CMK (cell line): ENCODE data around the gene CNKSR3.

Experiments used
- DNase-seq: peaks from one replicate; pipeline ENCODE4 v3.0.0-alpha.2; 2010; ENCODE audit warnings: low read depth

CNKSR3 gene

DNA sequence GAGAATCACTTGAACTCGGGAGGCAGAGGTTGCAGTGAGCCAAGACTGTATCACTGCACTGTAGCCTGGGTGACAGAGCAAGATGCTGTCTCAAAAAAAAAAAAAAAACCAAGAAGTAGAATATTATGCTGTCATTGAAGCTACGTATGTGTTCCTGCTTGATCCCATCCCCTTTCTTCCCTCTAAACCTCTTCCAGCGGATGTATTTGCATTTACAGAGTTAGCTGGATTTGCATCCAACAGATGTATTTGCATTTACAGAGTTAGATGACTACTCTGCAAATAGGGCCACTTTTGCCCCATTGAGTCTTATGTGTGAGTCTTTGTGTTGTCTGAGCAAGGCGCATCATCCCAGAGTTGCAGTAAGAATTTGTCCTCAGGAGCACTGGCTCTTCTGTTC is 128.9 kb downstream of the CNKSR3 start:
- no peak for DNase-seq

GRCh38 chr6:154380741-154381140 is 129.7 kb downstream of the CNKSR3 start:
- no peak for DNase-seq

- DNase-seq = no peak
Observed at GRCh38 chr6:154379585-154379984, 130.9 kb downstream of the CNKSR3 start.

DNA sequence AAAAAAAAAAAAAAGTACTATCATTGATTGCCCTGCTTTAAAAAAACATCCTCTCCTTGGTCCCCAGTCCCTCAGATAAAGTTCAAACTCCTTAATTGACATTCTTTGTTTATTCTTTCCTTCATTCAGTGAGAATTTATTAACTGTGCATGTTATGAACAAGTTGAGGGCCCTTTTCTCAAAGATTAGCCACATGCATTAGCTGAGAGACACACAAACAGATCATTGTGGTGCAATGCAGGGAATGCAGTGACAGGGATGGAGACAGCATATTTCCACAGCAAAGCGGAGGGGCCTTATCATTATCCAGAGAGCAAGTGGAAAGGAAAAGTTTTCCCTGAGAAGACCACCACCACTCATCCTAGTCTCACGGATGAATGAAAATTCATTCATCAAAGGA is 132.0 kb downstream of the CNKSR3 start:
- DNase-seq = no peak

DNA sequence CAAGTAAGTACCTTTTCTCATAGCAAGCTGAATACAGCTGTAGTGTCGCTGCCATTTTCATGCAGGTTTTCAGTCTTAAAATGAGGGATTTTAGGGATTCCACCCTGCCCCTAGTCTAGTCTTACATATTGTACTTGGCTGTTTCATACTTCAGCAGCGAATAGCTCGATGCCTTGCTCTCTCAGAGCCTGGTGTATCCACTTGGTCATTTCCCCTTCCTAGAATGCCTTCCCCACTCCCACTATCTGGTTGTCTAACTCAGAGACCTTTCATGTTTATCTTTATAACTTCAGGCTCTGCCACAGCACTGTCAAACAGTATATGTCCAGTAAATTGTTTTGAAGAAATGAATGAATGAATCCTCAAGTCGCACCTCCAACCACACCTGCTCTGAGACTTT is 132.8 kb downstream of the CNKSR3 start:
- DNase-seq = no peak

GRCh38 chr6:154373971-154374370 is 136.5 kb downstream of the CNKSR3 start:
- DNase-seq = no peak

DNA sequence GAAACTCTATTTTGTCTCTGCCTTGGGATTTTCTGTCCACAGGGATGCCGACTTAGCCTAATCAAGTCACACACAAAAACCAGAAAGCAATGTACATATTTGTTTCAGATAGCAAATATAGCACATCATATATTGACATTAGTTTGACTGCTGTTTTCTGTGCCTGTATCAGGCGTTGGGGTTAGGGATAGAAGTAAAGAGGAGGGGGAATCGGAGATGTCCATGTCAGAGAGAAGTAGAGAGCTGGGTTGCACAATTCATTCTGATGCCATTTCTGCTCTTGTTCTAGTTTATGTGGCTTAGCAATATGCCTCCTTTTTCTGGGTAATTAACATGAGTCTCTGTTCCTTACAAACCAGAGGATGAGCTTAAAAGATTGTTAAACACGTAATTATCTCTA is 139.2 kb downstream of the CNKSR3 start:
- no peak for DNase-seq

- DNase-seq = peak; percentile 27
Observed at GRCh38 chr6:154370545-154370944, 139.9 kb downstream of the CNKSR3 start.

- no peak for DNase-seq
Observed at GRCh38 chr6:154367839-154368695, 142.4 kb downstream of the CNKSR3 start.

- no peak for DNase-seq
Observed at GRCh38 chr6:154367336-154367735, 143.1 kb downstream of the CNKSR3 start.

DNA sequence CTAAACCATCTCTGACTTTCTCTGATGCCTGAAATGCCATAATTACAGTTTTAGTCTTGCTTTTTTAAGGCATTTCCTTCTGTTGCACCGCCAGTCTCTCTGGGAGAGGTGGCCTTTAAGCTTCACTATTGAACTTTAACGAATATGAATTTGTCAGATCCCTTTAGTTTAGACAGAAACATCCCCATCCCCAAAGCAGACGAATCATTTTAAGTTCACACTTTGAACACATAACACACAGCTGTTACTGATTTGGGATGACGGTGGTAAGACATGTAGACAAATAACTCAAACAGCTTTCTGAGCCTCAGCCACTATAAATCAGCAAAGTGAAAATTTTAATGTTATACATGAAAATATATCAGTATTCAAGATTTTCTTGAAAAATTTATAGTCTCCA is 146.7 kb downstream of the CNKSR3 start:
- DNase-seq = no peak

DNA sequence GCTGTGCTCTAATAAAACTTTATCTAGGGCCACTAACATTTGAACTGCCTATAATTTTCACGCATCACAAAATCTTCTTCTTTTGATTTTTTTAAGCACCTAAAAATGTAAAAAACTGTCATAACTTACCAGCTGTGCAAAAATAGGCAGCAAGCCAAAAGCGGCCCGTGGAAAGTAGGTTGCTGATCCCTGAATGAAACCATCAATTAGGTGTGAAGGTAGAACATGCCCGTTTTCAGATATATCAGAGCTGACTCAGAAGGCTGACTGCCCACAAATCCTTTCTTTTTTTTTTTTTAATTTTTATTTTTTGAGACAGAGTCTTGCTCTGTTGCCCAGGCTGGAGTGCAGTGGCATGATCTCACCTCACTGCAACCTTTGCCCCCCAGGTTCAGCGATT is 149.0 kb downstream of the CNKSR3 start:
- no peak for DNase-seq

DNA sequence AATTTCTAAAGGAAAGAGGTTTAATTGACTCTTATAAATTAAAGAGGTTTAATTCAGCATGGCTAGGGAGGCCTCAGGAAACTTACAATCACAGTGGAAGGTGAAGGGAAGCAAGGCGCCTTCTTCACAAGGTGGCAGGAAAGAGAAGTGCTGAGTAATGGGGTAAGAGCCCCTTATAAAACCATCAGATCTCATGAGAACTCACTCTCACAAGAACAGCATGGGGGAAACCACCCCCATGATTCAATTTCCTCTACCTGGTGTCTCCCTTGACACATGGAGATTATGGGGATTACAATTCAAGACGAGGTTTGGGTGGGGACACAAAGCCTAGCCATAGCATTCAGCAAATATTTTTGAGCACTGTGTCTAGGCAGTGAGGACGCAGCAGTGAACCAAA is 150.0 kb downstream of the CNKSR3 start:
- no peak for DNase-seq

DNA sequence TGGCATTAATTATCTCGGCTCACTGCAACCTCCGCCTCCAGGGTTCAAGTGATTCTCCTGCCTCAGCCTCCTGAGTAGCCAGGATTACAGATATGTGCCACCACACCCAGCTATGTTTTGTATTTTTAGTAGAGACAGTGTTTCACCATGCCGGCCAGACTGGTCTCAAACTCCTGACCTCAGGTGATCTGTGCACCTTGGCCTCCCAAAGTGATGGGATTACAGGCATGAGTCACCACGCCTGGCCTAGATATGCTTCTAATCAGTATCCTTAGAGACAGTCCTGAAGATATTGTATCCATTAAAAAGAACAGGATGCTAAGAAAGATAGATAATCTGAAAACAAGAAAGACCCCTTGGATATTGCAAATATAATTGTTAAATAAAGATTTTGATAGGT is 150.8 kb downstream of the CNKSR3 start:
- DNase-seq = no peak

- no peak for DNase-seq
Observed at GRCh38 chr6:154359161-154359574, 151.3 kb downstream of the CNKSR3 start.

DNA sequence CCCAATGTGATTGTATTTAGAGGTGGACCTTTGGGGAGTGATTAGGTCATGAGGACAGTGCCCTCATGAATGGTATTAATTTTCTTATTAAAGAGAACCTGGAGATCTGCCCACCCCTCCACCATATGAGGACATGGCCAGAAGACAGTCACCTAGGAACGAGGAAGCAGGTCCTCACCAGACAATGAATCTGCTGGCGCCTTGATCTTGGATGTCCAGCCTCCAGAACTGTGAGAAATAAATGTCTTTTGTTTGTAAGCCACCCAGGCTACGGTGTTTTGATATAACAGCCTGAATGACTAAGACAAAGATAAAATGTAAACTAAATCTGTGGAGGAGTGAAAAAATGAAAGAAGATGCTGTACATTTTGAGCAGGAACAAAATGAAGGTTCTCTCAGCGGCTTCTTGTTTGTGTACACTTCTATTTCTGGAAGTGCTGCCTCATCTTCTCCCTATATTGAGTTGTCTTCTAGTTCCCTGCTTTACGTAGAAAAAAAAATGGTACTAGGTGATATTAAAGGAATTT is 152.4 kb downstream of the CNKSR3 start:
- DNase-seq = no peak

DNA sequence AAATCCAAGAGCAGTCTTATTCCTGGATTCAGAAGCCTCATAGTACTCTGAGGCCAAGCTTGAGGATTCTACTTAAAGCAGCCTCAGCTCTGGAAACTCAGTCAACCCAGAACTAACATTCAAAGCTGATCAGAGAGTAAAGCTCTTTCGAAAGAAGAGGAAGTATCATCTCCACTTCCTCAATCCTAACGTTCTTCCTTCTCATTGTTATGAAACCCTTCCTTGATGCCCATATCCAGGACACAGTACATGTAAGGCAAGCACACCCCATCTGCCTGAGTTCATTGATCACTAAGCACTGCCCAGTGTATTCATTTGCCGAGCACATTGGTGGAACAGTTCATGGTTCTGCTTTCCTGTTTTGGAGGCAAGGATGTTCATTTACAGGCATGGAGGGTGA is 153.8 kb downstream of the CNKSR3 start, which contains the start of gene IPCEF1:
Gene IPCEF1, minus strand, starts transcription at position 114 of the 400 bp plus-strand sequence. CDS start 90,856 bp downstream, outside the sequence.
- DNase-seq = no peak

DNA sequence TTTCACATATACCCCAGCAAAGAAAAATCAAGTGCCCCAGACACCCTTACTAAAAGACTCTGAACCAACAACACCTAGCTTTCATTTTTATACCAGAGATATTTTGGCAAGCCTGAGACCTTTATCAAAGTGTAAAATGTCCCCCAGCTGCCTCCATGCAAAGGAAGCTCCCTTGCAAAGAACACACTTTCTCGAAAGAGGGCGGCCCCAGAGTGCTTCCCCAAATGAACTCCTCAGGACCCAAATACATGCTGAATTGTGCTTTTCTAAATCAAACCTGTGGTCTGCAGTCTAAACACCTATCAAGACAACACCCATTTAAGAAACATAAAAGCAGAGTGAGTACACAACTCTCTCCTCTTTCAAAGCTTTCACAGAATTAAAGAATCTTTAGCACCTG is 154.4 kb downstream of the CNKSR3 start:
- no peak for DNase-seq

DNA sequence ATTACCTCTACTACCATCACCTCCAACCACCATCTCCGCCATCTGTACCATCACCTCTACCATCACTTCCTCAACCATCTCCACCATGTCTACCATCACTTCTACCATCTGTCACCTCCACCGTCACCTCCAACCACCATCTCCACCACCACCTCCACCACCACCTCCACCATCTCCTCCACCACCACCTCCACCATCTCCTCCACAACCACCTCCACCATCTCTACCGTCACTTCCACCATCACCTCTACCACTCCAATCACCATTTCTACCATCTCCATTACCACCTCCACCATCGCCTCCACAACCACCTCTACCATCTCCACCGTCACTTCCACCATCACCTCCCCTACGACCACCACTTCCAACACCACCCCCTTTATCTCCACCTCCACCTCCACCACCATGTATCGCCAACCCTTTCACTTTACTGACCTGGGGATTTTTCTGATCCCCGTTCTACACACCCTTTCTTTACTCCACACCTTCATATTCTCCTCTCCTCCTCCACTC is 156.2 kb downstream of the CNKSR3 start:
- no peak for DNase-seq

GRCh38 chr6:154353626-154354025 is 156.9 kb downstream of the CNKSR3 start:
- DNase-seq = no peak

DNA sequence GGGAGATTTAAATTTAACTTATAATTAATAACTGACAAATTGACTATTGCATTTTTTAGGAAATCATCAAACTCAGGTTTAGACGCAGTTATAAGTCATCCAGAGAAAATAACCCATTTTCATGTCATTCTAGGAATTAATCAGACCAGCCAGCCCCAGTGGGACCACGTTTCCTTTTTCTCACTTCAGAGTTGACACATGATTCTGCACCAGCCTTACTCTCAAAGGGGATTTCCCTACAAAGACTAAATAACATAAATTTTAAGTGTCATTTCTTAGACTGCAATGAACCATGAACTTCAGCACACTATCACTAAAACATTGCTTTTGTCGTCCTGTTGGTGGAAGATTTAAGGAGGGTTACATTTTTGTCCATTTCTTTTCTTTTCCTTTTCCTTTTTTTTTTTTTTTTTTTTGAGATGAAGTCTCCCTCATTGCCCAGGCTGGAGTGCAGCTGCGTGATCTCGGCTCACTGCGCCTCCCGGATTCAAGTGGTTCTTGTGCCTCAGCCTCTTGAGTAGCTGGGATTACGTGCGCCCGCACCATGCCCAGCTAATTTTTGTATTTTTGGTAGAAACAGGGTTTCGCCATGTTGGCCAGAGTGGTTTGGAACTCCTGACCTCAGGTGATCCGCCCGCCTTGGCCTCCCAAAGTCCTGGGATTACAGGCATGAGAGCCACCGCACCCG is 157.4 kb downstream of the CNKSR3 start:
- DNase-seq = no peak

DNA sequence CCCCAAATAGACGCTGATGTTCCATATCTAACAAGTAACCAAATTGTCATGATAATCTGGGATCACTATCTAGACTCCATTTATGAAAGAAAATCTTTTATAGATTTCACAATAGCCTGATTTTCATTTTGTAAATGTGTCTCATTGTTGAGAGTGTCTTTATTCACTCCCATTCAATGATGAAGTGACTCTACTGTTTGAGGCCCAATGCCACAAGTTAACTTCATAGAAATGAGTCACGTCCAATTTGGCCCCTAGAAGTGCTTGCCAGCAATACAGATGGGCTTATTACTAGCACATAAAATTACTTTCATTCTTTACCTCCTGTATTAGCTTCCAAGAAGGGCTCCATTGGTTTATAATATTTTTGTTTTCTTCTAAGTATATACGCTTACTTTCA is 160.2 kb downstream of the CNKSR3 start:
- DNase-seq = no peak

GRCh38 chr6:154347981-154348380 is 162.5 kb downstream of the CNKSR3 start:
- DNase-seq = no peak
